NCI-H524 (cell line): ENCODE data around the gene WDR31.

Experiments
- DNase-seq, 2 experiments: peaks; one replicate each; lab custom pipeline; 2025; lab: John Stamatoyannopoulos, UW

Gene WDR31

GRCh38 chr9:113296247-113296646 is 43.8 kb downstream of the WDR31 start:
- DNase-seq, result peak in 1 of 2 experiments; percentile 52

GRCh38 chr9:113293285-113293878 is 46.7 kb downstream of the WDR31 start:
- no peak for DNase-seq

GRCh38 chr9:113290052-113290607 is 49.9 kb downstream of the WDR31 start:
- DNase-seq, result no peak

DNA sequence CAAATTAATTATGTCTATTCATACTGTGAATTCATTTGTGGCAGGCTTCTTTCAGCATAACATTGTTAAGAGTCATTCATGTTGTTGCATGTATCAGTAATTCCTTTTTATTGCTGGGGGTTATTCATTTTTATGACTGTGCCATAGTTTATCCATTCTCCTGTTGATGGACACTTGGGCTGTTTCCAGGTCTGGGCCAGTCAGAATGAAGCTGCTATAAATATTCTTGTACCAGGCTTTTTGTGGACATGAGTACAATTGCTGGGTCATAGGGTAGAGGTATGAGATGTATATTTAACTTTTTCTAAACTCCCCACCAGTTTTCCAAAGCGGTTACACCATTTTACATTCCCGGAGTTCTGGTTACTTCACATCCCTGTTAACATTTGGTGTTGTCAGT is 51.0 kb downstream of the WDR31 start:
- DNase-seq, result no peak

GRCh38 chr9:113281356-113281755 is 58.7 kb downstream of the WDR31 start:
- no peak for DNase-seq

DNA sequence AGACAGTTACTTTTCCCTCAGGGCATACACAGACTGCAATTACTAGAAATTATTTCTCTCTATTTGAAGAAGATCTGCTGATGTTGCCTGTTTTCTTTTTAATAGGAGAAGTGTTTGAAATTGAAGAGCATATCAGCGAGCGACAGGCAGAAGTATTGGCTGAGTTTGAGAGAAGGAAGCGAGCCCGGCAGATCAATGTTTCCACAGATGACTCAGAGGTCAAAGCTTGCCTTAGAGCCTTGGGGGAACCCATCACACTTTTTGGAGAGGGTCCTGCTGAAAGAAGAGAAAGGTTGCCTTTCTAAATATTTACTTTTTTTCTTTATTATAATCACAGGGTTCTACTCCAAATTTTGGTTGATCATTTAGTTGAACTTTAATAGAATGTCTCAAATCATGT is 61.2 kb downstream of the WDR31 start:
- no peak for DNase-seq

GRCh38 chr9:113275157-113276131 is 64.6 kb downstream of the WDR31 start, which contains the start of the genes CDC26 and PRPF4:
CDC26 (minus strand) TSS chr9:113275572; CDS start chr9:113272507, 3,065 bp downstream.
PRPF4 (plus strand) TSS chr9:113275658; CDS start chr9:113275744, 86 bp downstream.
- peak; percentile 99 to 100 for DNase-seq

- peak; percentile 31 to 78 for DNase-seq
Measured at GRCh38 chr9:113274474-113275156, 65.5 kb downstream of the WDR31 start.

GRCh38 chr9:113269871-113270270 is 70.2 kb downstream of the WDR31 start:
- peak in 1 of 2 experiments; percentile 43 for DNase-seq

GRCh38 chr9:113269355-113269754 is 70.7 kb downstream of the WDR31 start:
- no peak for DNase-seq

- no peak for DNase-seq
Measured at GRCh38 chr9:113267911-113268566, 72.0 kb downstream of the WDR31 start.

GRCh38 chr9:113266174-113266573 is 73.9 kb downstream of the WDR31 start:
- DNase-seq, result peak; percentile 76 to 90
